ENCODE measurements around the gene CYP2A13. TPM values are rescaled to one million over a fixed set of nuclear protein-coding genes. Genes with fewer than 3 reads are reported as not detected.
A peak's percentile ranks its signal among the peaks of the same experiment; 100 is the strongest.
"Not testable (repeated sequence)": the region's sequence is repeated elsewhere in the genome, so short reads cannot be mapped to it uniquely, and the experiment has no call there.

The CYP2A13 gene
- polyA plus RNA-seq, 4 donors, result not detected

- H3K27ac ChIP-seq (ENCODE audit: low read depth in 1 of 3, low read length in 2 of 3), result no peak overlapping the region
- H3K27me3 ChIP-seq (ENCODE audit: control insufficient read depth in 3 of 3, insufficient read depth in 3 of 3, low read length in 3 of 3), result peaks cover 0 to 3% (median 0%) of the 10 kb centered on the region in 3 donors
- 85 to 87% (median 86%) methylated on average over 9 of the region's 9 CpGs for WGBS, 3 donors
- H3K4me3 ChIP-seq (ENCODE audit: low read depth in 1 of 3, low read length in 3 of 3), result no peak overlapping the region
- FAIRE-seq (no peak), DNase-seq (no peak)
- H3K4me1 ChIP-seq (ENCODE audit: control insufficient read depth in 3 of 3, insufficient read depth in 2 of 3, low read depth in 1 of 3, low read length in 2 of 3), result no peaks in the 10 kb centered on the region
- no peaks in the 10 kb centered on the region for H3K9me3 ChIP-seq (ENCODE audit: control insufficient read depth in 2 of 2, insufficient read depth in 1 of 2, low read depth in 1 of 2, low read length in 1 of 2)
- no peaks in the 10 kb centered on the region for H3K36me3 ChIP-seq (ENCODE audit: control insufficient read depth in 3 of 3, insufficient read depth in 2 of 3, low read depth in 1 of 3, low read length in 3 of 3)
Measured at GRCh38 chr19:41111296-41111695, 23.0 kb downstream of the CYP2A13 start.

GRCh38 chr19:41111750-41112295, 23.6 kb downstream of the CYP2A13 start:
- FAIRE-seq, result no peak

GRCh38 chr19:41112728-41113290, 24.6 kb downstream of the CYP2A13 start:
- 77 to 83% (median 77%) methylated on average over 6 to 7 of the region's 7 CpGs for WGBS, 3 donors
- no peak for FAIRE-seq

More at GRCh38 chr19:41111750-41112295, 23.6 kb downstream of the CYP2A13 start:
- Histone ChIP-seq H3K4me1 (ENCODE audit: control insufficient read depth in 3 of 3, insufficient read depth in 2 of 3, low read depth in 1 of 3, low read length in 2 of 3) (no peaks in the 10 kb centered on the region), H3K27me3 (ENCODE audit: control insufficient read depth in 3 of 3, insufficient read depth in 3 of 3, low read length in 3 of 3) (peaks cover 0 to 3% (median 0%) of the 10 kb centered on the region in 3 donors), H3K36me3 (ENCODE audit: control insufficient read depth in 3 of 3, insufficient read depth in 2 of 3, low read depth in 1 of 3, low read length in 3 of 3) (no peaks in the 10 kb centered on the region), H3K4me3 (ENCODE audit: low read depth in 1 of 3, low read length in 3 of 3) (no peak overlapping the region), H3K27ac (ENCODE audit: low read depth in 1 of 3, low read length in 2 of 3) (no peak overlapping the region), H3K9me3 (ENCODE audit: control insufficient read depth in 2 of 2, insufficient read depth in 1 of 2, low read depth in 1 of 2, low read length in 1 of 2) (no peaks in the 10 kb centered on the region)
- DNase-seq, result no peak
- WGBS, 3 donors, result 89 to 96% (median 94%) methylated on average over 5 of the region's 5 CpGs

DNA sequence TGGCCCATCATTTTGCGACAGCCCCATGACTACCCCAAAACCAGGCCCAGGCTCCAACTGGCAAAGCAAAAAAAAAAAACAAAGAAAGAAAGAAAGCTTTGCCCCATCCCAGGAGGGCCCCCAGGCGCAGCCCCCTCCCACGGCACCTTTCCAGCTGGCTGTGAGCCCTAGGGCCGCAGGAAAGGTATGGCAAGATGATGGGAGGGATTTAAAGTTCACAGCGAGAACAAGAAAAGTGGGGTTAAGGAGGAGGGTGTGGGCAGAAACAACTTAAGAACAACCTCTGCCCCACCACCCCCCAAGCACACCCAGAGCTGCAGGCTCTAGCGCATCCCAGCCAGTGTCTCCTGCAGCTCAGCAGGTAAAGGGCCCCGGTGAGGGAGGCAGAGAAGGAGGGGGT, 25.9 kb downstream of the CYP2A13 start, which contains the start of gene CYP2F1:
CYP2F1 (plus strand) TSS at position 301 of the 400 bp plus-strand sequence. CDS start 1,757 bp downstream, outside the sequence.
- Histone ChIP-seq H3K4me3 (ENCODE audit: low read depth in 1 of 3, low read length in 3 of 3) (no peak within 1 kb of the TSS), H3K4me1 (ENCODE audit: control insufficient read depth in 3 of 3, insufficient read depth in 2 of 3, low read depth in 1 of 3, low read length in 2 of 3) (no peaks in the 10 kb centered on the region), H3K9me3 (ENCODE audit: control insufficient read depth in 2 of 2, insufficient read depth in 1 of 2, low read depth in 1 of 2, low read length in 1 of 2) (no peaks in the 10 kb centered on the region), H3K27me3 (ENCODE audit: control insufficient read depth in 3 of 3, insufficient read depth in 3 of 3, low read length in 3 of 3) (peaks cover 0 to 3% (median 0%) of the 10 kb centered on the region in 3 donors), H3K27ac (ENCODE audit: low read depth in 1 of 3, low read length in 2 of 3) (no peak within 1 kb of the TSS), H3K36me3 (ENCODE audit: control insufficient read depth in 3 of 3, insufficient read depth in 2 of 3, low read depth in 1 of 3, low read length in 3 of 3) (no peaks in the 10 kb centered on the region)
- DNase-seq, result no peak
- WGBS, 3 donors, result 68 to 79% (median 75%) methylated on average over 7 of the region's 7 CpGs
- no peak for FAIRE-seq

More at GRCh38 chr19:41112728-41113290, 24.6 kb downstream of the CYP2A13 start:
- Histone ChIP-seq H3K4me1 (ENCODE audit: control insufficient read depth in 3 of 3, insufficient read depth in 2 of 3, low read depth in 1 of 3, low read length in 2 of 3) (no peaks in the 10 kb centered on the region), H3K27ac (ENCODE audit: low read depth in 1 of 3, low read length in 2 of 3) (no peak overlapping the region), H3K36me3 (ENCODE audit: control insufficient read depth in 3 of 3, insufficient read depth in 2 of 3, low read depth in 1 of 3, low read length in 3 of 3) (no peaks in the 10 kb centered on the region), H3K9me3 (ENCODE audit: control insufficient read depth in 2 of 2, insufficient read depth in 1 of 2, low read depth in 1 of 2, low read length in 1 of 2) (no peaks in the 10 kb centered on the region), H3K4me3 (ENCODE audit: low read depth in 1 of 3, low read length in 3 of 3) (no peak overlapping the region), H3K27me3 (ENCODE audit: control insufficient read depth in 3 of 3, insufficient read depth in 3 of 3, low read length in 3 of 3) (peaks cover 0 to 3% (median 0%) of the 10 kb centered on the region in 3 donors)
- DNase-seq, result no peak

- DNase-seq, result no peak
- Histone ChIP-seq H3K27me3 (ENCODE audit: control insufficient read depth in 3 of 3, insufficient read depth in 3 of 3, low read length in 3 of 3) (peaks cover 0 to 3% (median 0%) of the 10 kb centered on the region in 3 donors), H3K27ac (ENCODE audit: low read depth in 1 of 3, low read length in 2 of 3) (no peak overlapping the region), H3K9me3 (ENCODE audit: control insufficient read depth in 2 of 2, insufficient read depth in 1 of 2, low read depth in 1 of 2, low read length in 1 of 2) (no peaks in the 10 kb centered on the region), H3K36me3 (ENCODE audit: control insufficient read depth in 3 of 3, insufficient read depth in 2 of 3, low read depth in 1 of 3, low read length in 3 of 3) (no peaks in the 10 kb centered on the region), H3K4me3 (ENCODE audit: low read depth in 1 of 3, low read length in 3 of 3) (no peak overlapping the region), H3K4me1 (ENCODE audit: control insufficient read depth in 3 of 3, insufficient read depth in 2 of 3, low read depth in 1 of 3, low read length in 2 of 3) (no peaks in the 10 kb centered on the region)
- no peak for FAIRE-seq
- WGBS, 3 donors, result 86 to 88% (median 87%) methylated on average over 8 of the region's 8 CpGs
Measured at GRCh38 chr19:41116261-41116660, 28.0 kb downstream of the CYP2A13 start.

DNA sequence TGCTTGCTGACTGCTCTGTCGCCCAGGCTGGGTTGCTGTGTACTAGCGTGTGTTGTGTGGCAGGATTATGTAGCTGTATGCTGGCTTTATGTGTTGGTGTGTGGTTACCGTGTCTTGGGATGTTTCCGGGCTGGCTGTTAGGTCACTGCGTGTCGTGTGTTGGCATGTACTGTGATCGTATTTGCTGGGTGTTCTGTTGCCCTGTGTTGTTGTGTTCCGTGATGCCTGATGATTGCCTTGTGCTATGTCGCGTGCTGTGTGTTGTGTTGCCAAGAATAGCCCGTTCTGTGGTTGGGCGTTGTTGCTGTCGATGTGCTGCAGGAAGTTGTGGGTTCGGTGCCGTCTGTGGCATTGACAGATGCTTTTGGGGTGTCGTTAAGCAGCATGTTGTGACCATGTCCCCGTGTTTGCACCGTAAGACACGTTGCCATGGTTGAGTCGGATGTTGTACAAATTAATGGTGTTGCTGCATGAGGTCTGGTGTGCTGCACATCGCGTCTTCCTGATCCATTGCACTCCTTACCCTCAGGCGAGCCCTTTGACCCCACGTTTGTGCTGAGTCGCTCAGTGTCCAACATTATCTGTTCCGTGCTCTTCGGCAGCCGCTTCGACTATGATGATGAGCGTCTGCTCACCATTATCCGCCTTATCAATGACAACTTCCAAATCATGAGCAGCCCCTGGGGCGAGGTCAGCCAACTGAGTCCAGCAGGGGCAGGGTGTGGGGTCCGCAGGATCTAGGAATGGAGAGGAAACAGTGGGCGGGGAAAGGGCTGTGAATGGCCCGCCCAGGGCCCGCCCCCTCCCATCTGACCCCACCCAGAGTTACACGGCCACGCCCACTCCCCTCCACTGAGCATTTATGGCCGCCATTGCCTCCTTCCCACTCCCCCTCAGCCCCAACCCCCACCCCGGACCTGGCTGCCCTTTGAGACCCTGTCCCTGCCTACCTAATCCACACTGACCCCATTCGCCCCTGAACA, 33.0 kb downstream of the CYP2A13 start:
- H3K36me3 ChIP-seq (ENCODE audit: control insufficient read depth in 3 of 3, insufficient read depth in 2 of 3, low read depth in 1 of 3, low read length in 3 of 3); H3K9me3 ChIP-seq (ENCODE audit: control insufficient read depth in 2 of 2, insufficient read depth in 1 of 2, low read depth in 1 of 2, low read length in 1 of 2); FAIRE-seq; H3K4me1 ChIP-seq (ENCODE audit: control insufficient read depth in 3 of 3, insufficient read depth in 2 of 3, low read depth in 1 of 3, low read length in 2 of 3); H3K4me3 ChIP-seq (ENCODE audit: low read depth in 1 of 3, low read length in 3 of 3); H3K27ac ChIP-seq (ENCODE audit: low read depth in 1 of 3, low read length in 2 of 3); H3K27me3 ChIP-seq (ENCODE audit: control insufficient read depth in 3 of 3, insufficient read depth in 3 of 3, low read length in 3 of 3): not testable (repeated sequence)
- peak in 1 of 2 donors; percentile 32 for DNase-seq
- 71 to 83% (median 71%) methylated on average over 34 to 38 of the region's 41 CpGs for WGBS, 3 donors

GRCh38 chr19:41122846-41123245, 34.6 kb downstream of the CYP2A13 start:
- 75 to 86% (median 82%) methylated on average over 13 of the region's 13 CpGs for WGBS, 3 donors
- not testable (repeated sequence) for H3K36me3 ChIP-seq (ENCODE audit: control insufficient read depth in 3 of 3, insufficient read depth in 2 of 3, low read depth in 1 of 3, low read length in 3 of 3); DNase-seq; H3K27me3 ChIP-seq (ENCODE audit: control insufficient read depth in 3 of 3, insufficient read depth in 3 of 3, low read length in 3 of 3); H3K27ac ChIP-seq (ENCODE audit: low read depth in 1 of 3, low read length in 2 of 3); FAIRE-seq; H3K4me3 ChIP-seq (ENCODE audit: low read depth in 1 of 3, low read length in 3 of 3); H3K4me1 ChIP-seq (ENCODE audit: control insufficient read depth in 3 of 3, insufficient read depth in 2 of 3, low read depth in 1 of 3, low read length in 2 of 3); H3K9me3 ChIP-seq (ENCODE audit: control insufficient read depth in 2 of 2, insufficient read depth in 1 of 2, low read depth in 1 of 2, low read length in 1 of 2)

GRCh38 chr19:41123716-41124294, 35.6 kb downstream of the CYP2A13 start:
- Histone ChIP-seq H3K9me3 (ENCODE audit: control insufficient read depth in 2 of 2, insufficient read depth in 1 of 2, low read depth in 1 of 2, low read length in 1 of 2) (no peaks in the 10 kb centered on the region), H3K27ac (ENCODE audit: low read depth in 1 of 3, low read length in 2 of 3) (no peak overlapping the region), H3K27me3 (ENCODE audit: control insufficient read depth in 3 of 3, insufficient read depth in 3 of 3, low read length in 3 of 3) (no peaks in the 10 kb centered on the region), H3K4me3 (ENCODE audit: low read depth in 1 of 3, low read length in 3 of 3) (no peak overlapping the region), H3K4me1 (ENCODE audit: control insufficient read depth in 3 of 3, insufficient read depth in 2 of 3, low read depth in 1 of 3, low read length in 2 of 3) (peaks cover 0 to 7% (median 0%) of the 10 kb centered on the region in 3 donors), H3K36me3 (ENCODE audit: control insufficient read depth in 3 of 3, insufficient read depth in 2 of 3, low read depth in 1 of 3, low read length in 3 of 3) (no peaks in the 10 kb centered on the region)
- WGBS, 3 donors, result 88 to 95% (median 90%) methylated on average over 11 of the region's 11 CpGs
- DNase-seq (no peak), FAIRE-seq (no peak)

Measured in small intestine (tissue), 7 donors.